ENCODE measurements around the gene KMT2D.
A peak's percentile ranks its signal among the peaks of the same experiment; 100 is the strongest.

GRCh38 chr12:49043856-49044258 is 16.7 kb downstream of the KMT2D start:
- TF ChIP-seq CTCF (IDR thresholded peaks at IDR 0.05; ENCODE audit: low read length) (peak; percentile 86), EZH2 (IDR thresholded peaks at IDR 0.05; ENCODE audit: borderline replicate concordance, low read length) (no peak)
